Activated T-cell treated with anti-CD3 and anti-CD28 coated beads, Interleukin-2, amount 50 U/mL, for 4 hours (primary cell): Measurements from ENCODE around the gene RALGPS2. TPM values are rescaled to one million over a fixed set of nuclear protein-coding genes. Genes with fewer than 3 reads are reported as not detected.
"Not testable (repeated sequence)": the region's sequence is repeated elsewhere in the genome, so short reads cannot be mapped to it uniquely, and the experiment has no call there.

Experiments
- ATAC-seq, 2 donors: fragments of 200-7000 bp; cut with Tn5 transposase; one replicate each; pipeline ENCODE4 v1.10.0; 2021
- DNase-seq: peaks from one replicate; pipeline ENCODE4 v3.0.0-alpha.2; 2020
- H3K27me3 Mint-ChIP-seq: one replicate; pipeline ENCODE4 v1.8.0; 2021; ENCODE audit warnings: low read depth, mixed read lengths
- H3K36me3 Mint-ChIP-seq: one replicate; pipeline ENCODE4 v1.8.0; 2022; ENCODE audit warnings: mixed read lengths; ENCODE audit not compliant: insufficient read depth
- H3K4me1 Mint-ChIP-seq: one replicate; pipeline ENCODE4 v1.8.0; 2021; ENCODE audit warnings: low read depth, mixed read lengths
- H3K4me3 Mint-ChIP-seq: one replicate; pipeline ENCODE4 v1.8.0; 2021; ENCODE audit warnings: mild to moderate bottlenecking, moderate library complexity, mixed read lengths
- H3K9me3 Mint-ChIP-seq: one replicate; pipeline ENCODE4 v1.8.0; 2021; ENCODE audit warnings: mixed read lengths
- total RNA-seq, 3 donors: library from RNA; stranded (reverse); gene quantifications; one replicate each; pipeline ENCODE4 v1.2.1, GENCODE V29; 2021

Gene RALGPS2
- total RNA-seq, 3 donors from 2014 or later = 1.1 to 2.2 (median 1.8) TPM

DNA sequence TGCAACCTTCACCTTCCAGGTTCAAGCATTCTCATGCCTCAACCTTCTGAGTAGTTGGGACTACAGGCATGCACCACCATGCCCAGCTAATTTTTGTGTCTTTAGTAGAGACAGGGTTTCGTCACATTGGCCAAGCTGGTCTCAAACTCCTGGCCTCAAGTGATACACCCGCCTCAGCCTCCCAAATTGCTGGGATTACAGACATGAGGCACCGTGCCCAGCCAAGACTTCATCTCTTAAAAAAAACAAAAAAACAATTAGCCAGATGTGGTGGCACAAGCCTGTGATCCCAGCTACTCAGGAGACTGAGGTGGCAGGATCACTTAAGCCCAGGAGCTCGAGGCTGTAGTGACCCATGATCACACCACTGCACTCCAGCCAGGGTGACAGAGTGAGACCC, 224.8 kb downstream of the RALGPS2 start:
- not testable (repeated sequence) for H3K36me3 Mint-ChIP-seq, H3K9me3 Mint-ChIP-seq, DNase-seq, ATAC-seq, H3K4me3 Mint-ChIP-seq, H3K4me1 Mint-ChIP-seq
- H3K27me3 Mint-ChIP-seq = peaks cover 16% of the 10 kb centered on the region

DNA sequence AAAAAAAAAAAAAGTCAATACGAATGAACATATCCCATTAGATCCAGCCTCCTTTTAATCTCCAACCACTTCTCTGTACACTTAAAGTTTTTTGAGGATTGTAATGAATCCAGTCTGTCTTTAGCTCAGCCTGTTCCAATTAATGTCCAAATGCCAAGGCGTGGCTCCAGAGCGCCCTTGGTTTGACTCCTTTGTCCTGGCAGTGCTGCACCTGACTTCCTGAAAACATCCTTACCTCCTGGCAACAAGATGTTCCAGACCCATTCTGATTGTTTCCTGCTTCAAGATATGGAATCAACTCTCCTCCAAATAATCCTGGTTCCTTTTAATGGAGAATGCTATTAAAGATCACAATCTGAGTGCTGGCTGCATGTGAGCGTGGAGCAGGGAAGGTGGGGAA, 226.6 kb downstream of the RALGPS2 start:
- Mint-ChIP-seq H3K4me3 (no peak overlapping the region), H3K27me3 (peaks cover 19% of the 10 kb centered on the region), H3K36me3 (no peaks in the 10 kb centered on the region), H3K9me3 (no peaks in the 10 kb centered on the region), H3K4me1 (no peaks in the 10 kb centered on the region)
- no peak for ATAC-seq
- DNase-seq = no peak

DNA sequence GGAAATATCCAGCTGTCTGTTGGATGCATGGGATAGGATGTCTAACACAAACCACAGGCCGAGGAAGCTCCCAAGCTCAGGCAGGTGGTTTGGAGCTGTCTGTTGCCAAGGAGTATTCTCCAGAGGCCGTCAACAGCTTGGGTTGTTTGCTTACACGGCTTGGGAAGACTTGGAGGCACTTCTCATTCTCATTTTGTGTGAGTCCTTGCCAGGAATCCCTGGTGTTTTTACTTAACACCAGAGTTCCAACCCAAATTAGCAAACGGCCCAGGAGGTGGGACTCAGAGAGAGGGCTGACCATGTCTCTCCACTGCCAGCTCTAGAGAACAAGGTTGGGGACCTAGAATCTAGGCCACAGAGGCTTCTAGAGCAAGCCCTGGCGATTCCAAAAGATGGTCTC, 228.0 kb downstream of the RALGPS2 start:
- Mint-ChIP-seq H3K27me3 (peaks cover 14% of the 10 kb centered on the region), H3K4me3 (no peak overlapping the region), H3K36me3 (no peaks in the 10 kb centered on the region), H3K4me1 (no peaks in the 10 kb centered on the region), H3K9me3 (no peaks in the 10 kb centered on the region)
- DNase-seq (no peak), ATAC-seq (no peak)

DNA sequence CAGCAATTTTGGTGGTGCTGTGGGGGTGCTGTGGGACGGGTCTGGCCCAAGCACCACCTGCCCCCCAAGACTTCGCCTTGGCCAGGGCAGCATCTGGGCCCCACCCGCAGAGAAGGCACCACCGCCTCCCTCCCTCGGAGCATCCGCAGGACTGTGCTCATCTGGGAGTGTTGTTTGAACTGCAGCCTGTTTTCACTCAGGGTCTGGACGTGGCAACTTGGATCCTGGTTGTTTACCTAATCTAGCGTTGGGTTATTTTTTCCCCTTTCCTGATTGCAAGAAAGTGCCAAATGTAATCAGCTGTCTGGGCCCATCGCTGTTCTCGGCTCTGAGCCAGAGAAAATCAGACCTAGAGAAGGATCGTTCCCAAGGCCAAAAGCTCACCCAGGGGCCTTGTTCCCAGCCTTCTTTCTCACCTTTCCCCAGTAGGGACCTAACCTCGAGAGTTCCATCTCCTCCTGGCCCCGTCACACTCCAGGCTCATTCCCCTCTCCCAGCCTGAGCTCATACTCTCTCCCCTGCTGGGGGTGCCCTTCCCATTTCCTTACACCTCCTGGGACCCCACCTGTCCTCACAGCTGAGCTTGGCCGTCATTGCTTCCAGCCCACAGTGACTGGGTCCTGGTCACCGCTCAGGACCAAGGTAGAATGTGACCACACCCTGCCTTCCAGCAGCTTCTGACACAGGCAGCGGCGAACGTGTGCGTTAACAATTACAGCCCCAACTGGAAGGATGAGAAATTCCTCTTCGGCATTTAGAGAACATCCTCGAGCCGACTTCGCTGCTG, 228.7 kb downstream of the RALGPS2 start:
- no peak overlapping the region for H3K4me3 Mint-ChIP-seq
- H3K4me1 Mint-ChIP-seq = no peaks in the 10 kb centered on the region
- no peak for DNase-seq
- no peak for ATAC-seq
- no peaks in the 10 kb centered on the region for H3K9me3 Mint-ChIP-seq
- H3K36me3 Mint-ChIP-seq = no peaks in the 10 kb centered on the region
- peaks cover 10% of the 10 kb centered on the region for H3K27me3 Mint-ChIP-seq

DNA sequence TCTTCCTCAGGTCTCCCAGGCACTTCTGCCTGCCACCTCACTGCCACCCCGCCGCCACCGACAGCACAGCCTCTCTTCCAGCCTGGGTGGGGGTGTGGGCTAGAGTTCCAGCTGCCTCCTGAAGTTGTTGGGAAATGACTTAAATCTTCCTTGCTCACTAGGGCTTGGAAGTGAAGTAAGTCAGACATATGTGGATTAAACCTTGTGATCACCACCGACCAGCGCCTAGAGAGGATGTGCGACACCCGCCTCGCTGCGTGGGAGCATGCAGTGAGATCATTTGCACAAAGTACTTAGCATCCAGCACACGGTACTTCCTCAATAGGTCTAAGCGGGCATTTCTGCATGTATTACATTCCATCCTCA, 229.3 kb downstream of the RALGPS2 start:
- Mint-ChIP-seq H3K4me3 (no peak overlapping the region), H3K27me3 (peaks cover 6% of the 10 kb centered on the region), H3K36me3 (no peaks in the 10 kb centered on the region), H3K9me3 (no peaks in the 10 kb centered on the region), H3K4me1 (no peaks in the 10 kb centered on the region)
- no peak for ATAC-seq
- DNase-seq = no peak

DNA sequence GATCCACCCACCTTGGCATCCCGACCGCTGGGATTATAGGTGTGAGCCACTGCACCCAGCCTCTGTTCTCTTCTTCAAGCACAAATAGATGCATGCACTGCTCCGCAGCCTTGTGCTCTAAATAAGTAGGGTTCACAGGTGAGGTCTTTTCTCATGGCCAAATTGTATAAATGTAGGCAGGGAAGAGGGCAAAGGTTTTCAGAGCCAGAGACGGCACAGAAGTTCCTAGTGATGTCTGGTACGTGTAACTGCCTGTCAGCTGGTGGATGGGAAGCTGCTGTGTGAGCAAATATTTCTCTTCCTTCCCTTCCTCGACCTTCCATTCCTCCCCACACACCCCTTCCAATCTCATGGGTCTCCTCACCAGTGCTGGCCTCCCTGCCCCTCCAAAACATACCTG, 229.9 kb downstream of the RALGPS2 start:
- Mint-ChIP-seq H3K9me3 (peaks cover 4% of the 10 kb centered on the region), H3K27me3 (peaks cover 6% of the 10 kb centered on the region), H3K4me1 (no peaks in the 10 kb centered on the region), H3K36me3 (no peaks in the 10 kb centered on the region), H3K4me3 (no peak overlapping the region)
- ATAC-seq (no peak), DNase-seq (no peak)

DNA sequence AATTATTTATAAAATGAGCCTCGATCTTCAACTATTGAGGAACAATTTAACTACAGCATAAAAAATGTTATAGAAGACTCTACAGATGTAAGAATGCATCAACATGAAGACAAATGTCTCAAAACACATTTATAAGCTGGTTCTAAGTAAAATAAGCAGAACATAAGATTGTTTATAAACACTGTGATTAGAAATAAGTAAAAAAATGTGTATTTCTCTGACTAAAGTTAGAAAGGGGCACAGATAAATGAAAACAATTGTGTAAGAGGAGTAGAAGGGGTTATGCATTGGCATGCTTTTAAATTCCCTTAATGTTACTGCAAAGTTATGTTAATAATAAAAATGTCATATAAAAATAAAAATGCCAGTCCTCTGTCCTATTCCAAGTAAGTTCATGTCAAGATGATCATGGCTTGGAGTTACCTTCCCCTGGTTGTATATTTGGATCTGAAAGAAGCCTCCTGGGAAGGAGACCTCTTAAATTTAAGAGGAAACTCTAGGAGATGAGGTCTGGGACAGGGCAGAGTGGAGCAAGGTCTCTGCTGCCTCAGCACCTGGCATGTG, 230.4 kb downstream of the RALGPS2 start:
- ATAC-seq = no peak
- Mint-ChIP-seq H3K4me1 (no peaks in the 10 kb centered on the region), H3K9me3 (peaks cover 4% of the 10 kb centered on the region), H3K4me3 (no peak overlapping the region), H3K27me3 (peaks cover 6% of the 10 kb centered on the region), H3K36me3 (no peaks in the 10 kb centered on the region)
- no peak for DNase-seq

DNA sequence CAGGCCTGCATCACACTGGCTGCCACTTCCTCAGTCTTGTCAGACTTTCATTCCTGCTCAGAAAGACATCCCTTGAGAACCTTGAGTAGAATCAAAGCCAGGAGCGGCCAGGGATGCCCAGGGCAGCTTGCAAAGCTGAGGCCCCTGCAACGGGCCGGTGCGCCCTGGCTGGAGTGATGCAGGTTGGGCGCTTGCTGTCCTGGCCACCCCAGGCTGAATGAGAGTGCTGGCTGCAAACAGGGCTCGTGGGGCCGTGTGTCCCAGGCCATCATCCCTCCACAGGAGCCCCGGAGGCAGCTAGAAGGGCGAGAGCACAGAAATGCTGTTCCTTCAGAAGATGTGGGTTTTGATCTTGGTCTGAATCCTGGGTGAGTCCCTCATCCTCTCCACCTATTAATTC, 233.4 kb downstream of the RALGPS2 start:
- ATAC-seq = no peak
- no peaks in the 10 kb centered on the region for H3K36me3 Mint-ChIP-seq
- peaks cover 4% of the 10 kb centered on the region for H3K9me3 Mint-ChIP-seq
- no peak for DNase-seq
- no peaks in the 10 kb centered on the region for H3K4me1 Mint-ChIP-seq
- H3K27me3 Mint-ChIP-seq = peaks cover 6% of the 10 kb centered on the region
- H3K4me3 Mint-ChIP-seq = no peak overlapping the region

DNA sequence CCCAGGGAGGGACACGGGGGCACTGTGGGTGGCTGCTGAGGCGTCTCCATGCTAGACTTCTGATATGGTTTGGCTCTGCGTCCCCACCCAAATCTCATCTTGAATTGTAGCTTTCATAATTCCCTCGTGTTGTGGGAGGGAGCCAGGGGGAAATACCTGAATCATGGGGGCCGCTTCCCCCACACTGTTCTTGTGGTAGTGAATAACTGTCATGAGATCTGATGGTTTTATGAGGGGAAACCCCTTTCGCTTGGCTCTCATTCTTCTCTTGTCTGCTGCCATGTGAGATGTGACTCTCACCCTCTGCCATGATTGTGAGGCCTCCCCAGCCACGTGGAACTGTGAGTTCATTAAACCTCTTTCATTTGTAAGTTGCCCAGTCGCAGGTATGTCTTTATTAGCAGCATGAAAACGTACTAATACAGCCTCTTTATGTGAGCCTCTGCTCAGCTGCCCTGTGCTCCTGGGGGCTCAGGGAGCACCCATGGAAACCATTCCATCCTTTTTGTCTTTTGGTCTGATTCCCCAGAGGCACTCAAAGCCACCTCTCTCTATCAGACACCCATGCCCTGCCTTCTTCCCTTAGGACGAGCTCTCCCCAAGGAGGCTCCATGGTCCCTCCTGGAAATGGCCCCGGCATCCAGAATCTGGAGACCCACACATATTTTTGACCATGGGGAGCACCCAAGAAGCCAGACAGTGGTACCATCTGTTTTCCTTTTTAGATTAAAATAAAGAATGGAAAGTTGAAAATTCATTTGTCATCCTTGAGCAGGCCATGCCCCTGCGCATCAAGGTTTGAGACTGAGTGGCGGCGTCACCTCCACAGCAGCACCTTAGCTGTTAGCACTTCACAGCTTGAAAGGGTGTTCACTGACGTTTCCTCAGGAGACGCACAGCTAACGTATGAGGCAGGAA, 234.8 kb downstream of the RALGPS2 start:
- no peak for DNase-seq

DNA sequence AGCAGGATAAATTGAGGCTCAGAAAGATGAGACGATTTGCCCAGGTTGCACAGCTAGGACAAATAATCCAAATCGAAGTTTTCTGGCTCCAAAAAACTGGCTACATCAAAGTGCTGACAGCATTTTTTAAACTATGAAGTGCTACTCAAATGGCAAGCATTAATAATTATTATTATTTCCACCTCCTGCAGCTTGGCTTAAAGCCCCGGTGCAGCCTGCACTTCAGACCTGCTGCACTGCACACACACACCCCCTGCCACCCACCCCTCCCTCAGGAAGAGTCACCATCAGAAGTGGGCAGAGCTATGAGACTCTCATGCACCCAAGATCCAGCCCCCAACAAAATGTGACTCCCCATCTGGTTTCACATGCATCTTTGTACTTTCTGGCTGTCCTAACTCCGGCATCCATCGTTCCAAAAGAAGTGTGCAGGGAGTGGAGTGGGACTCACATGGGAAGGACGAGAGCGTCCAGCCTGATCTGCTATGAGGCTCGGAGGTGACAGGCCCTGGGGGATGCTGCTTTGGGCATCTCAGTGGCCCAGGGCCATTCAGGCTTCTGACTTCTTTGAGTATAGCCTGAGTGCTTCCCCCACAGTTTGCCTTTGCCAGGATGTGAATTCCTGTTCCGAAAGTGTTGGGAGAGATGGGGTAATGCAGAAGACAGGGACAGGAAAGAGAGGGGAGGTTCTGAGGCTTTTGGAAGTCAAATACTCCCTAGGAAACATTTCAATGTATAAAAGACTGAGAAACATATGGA, 235.6 kb downstream of the RALGPS2 start:
- DNase-seq (no peak), ATAC-seq (no peak)
- no peaks in the 10 kb centered on the region for H3K36me3 Mint-ChIP-seq
- no peaks in the 10 kb centered on the region for H3K4me1 Mint-ChIP-seq
- H3K9me3 Mint-ChIP-seq = peaks cover 10% of the 10 kb centered on the region
- H3K4me3 Mint-ChIP-seq = no peak overlapping the region
- H3K27me3 Mint-ChIP-seq = peaks cover 6% of the 10 kb centered on the region

More for the DNA sequence above, 234.8 kb downstream of the RALGPS2 start:
- Mint-ChIP-seq H3K27me3 (peaks cover 7% of the 10 kb centered on the region), H3K4me1 (no peaks in the 10 kb centered on the region), H3K36me3 (no peaks in the 10 kb centered on the region), H3K4me3 (no peak overlapping the region), H3K9me3 (peaks cover 4% of the 10 kb centered on the region)
- peak; percentile 56 to 62 for ATAC-seq

DNA sequence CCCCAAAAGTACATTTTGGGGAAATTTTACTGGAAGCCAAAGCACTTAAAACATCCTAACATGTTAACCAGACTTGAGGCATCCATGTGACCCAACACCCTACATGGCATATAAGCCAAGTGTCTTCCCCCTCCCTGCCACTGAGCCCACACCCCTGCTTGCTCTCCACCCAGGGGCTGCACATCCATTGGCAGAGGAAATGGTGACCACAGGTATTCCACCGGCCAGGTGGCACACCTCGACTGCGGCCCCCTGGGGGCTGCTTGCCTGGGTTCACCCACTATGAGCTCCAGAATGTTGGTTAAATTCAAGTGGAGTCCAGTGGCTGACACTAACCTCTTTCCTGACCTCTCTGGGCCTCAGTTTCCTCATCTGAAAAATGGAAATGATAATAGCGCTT, 236.3 kb downstream of the RALGPS2 start:
- H3K27me3 Mint-ChIP-seq = peaks cover 2% of the 10 kb centered on the region
- no peaks in the 10 kb centered on the region for H3K36me3 Mint-ChIP-seq
- no peak overlapping the region for H3K4me3 Mint-ChIP-seq
- H3K4me1 Mint-ChIP-seq = no peaks in the 10 kb centered on the region
- peaks cover 10% of the 10 kb centered on the region for H3K9me3 Mint-ChIP-seq
- ATAC-seq = no peak
- DNase-seq = no peak

DNA sequence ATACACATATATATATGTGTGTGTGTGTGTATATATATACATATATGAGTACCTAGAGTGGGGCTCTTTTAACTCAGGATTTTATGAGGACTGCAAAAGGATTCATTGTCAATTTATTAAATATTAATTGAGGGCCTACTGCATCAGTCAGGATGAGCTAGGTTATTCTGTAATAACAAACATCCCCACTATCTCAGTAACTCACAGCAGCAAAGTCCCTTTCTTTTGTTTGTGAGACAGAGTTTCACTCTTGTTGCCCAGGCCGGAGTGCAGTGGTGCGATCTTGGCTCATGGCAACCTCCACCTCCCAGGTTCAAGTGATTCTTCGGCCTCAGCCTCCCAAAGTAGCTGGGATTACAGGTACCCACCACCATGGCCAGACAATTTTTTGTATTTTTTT, 236.8 kb downstream of the RALGPS2 start:
- ATAC-seq (no peak), DNase-seq (no peak)
- H3K36me3 Mint-ChIP-seq = no peaks in the 10 kb centered on the region
- H3K27me3 Mint-ChIP-seq = peaks cover 2% of the 10 kb centered on the region
- H3K4me3 Mint-ChIP-seq = no peak overlapping the region
- H3K4me1 Mint-ChIP-seq = no peaks in the 10 kb centered on the region
- peaks cover 10% of the 10 kb centered on the region for H3K9me3 Mint-ChIP-seq

DNA sequence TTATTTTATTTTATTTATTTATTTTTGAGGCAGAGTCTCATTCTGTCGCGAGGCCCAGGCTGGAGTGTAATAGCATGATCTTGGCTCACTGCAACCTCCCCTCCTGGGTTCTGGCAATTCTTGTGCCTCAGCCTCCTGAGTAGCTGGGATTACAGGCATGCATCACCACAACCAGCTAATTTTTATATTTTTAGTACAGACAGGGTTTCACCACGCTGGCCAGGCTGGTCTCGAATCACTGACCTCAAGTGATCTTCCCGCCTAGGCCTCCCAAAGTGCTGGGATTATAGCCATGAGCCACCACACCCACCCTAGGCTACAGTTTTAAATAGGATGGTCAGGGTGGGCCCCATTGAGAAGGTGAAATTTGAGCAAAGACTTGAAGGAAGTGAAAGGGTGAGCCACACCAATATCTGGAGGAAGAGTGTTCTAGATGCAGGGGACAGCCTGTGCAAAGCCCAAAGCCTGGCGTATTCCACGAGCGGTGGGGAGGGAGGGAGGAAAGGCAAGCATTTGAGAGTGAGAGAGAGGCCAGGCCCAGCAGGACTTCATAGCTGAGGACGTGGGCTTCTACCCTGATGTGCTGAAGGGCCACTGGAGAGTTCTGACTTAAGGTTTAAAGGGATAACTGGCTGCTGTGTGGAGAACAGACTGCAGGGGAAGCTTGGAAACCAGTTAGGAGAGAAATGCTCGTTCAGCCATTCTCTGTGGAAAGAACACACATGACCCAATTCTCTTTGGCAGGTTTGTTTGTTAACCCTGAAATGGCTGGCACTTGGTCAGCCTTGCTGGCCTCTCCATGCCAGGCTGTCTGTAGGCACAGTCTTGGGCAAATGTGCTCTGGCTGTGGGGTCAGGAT, 238.0 kb downstream of the RALGPS2 start:
- no peak overlapping the region for H3K4me3 Mint-ChIP-seq
- ATAC-seq (no peak), DNase-seq (no peak)
- no peaks in the 10 kb centered on the region for H3K36me3 Mint-ChIP-seq
- H3K27me3 Mint-ChIP-seq = peaks cover 2% of the 10 kb centered on the region
- no peaks in the 10 kb centered on the region for H3K4me1 Mint-ChIP-seq
- peaks cover 10% of the 10 kb centered on the region for H3K9me3 Mint-ChIP-seq
